ENCODE measurements around the gene PPP2R5A.

DNA sequence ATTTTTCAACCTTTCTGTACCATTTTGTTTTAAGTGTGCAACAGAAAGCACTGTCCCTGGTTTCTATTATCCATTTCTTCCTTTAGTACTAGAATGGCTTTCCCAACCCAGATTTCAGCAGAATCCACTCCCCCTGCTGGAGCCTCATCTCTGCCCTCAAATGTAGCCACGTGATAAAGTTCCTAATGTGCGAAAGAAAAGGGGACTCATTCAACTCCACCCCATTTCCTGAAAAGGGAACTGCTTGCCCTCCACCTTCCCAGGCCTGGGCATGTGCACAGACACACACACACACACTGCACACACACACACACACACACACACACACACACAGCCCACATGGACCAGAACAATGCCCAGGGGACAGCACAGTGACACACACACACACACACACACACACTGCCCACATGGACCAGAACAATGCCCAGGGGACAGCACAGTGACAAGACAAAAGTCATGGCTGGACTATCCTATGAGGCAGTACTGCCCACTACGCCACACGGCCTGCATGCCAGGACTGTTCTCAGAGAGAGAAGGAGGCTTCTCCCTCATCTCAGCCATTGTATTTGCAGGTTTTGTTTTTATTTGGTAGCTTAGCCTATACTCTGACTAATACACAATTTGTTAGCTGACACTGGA, 96.3 kb downstream of the PPP2R5A start:
- TF ChIP-seq CTCF (conservative IDR thresholded peaks at IDR 0.05; ENCODE audit: low read length) (no peak), EZH2phosphoT487 (IDR thresholded peaks at IDR 0.05; ENCODE audit: borderline replicate concordance, low read depth, low read length) (no peak)
